Smooth muscle cell (in vitro differentiated cells): ENCODE measurements around the gene RPS27. TPM values are rescaled to one million over a fixed set of nuclear protein-coding genes. Genes with fewer than 3 reads are reported as not detected.
A peak's percentile ranks its signal among the peaks of the same experiment; 100 is the strongest.

Source experiments
- DNase-seq: peaks from one replicate; lab custom pipeline; 2025; ENCODE audit not compliant: unreplicated experiment; lab: John Stamatoyannopoulos, UW
- H2AFZ ChIP-seq: fragments of 200-600 bp; sonication (generic); 2 replicates; pipeline ENCODE4 v1.6.0; 2016; ENCODE audit warnings: antibody characterized with exemption, low read depth, mild to moderate bottlenecking
- H3F3A ChIP-seq: fragments of 200-600 bp; sonication (generic); 2 replicates; pipeline ENCODE4 v1.6.0; 2017; ENCODE audit warnings: antibody characterized with exemption, low read depth
- H3K27ac ChIP-seq: fragments of 200-600 bp; sonication (generic); 2 replicates; pipeline ENCODE4 v1.5.1; 2016; ENCODE audit warnings: low read depth, mild to moderate bottlenecking
- H3K27me3 ChIP-seq: fragments of 200-600 bp; sonication (generic); 2 replicates; pipeline ENCODE4 v1.6.1; 2016; ENCODE audit warnings: low read depth, mild to moderate bottlenecking
- H3K36me3 ChIP-seq: fragments of 200-600 bp; sonication (generic); 2 replicates; pipeline ENCODE4 v1.5.1; 2016; ENCODE audit warnings: low read depth
- H3K4me1 ChIP-seq: fragments of 200-600 bp; sonication (generic); 2 replicates; pipeline ENCODE4 v1.5.1; 2016; ENCODE audit warnings: low read depth
- H3K4me2 ChIP-seq: fragments of 200-600 bp; sonication (generic); 2 replicates; pipeline ENCODE4 v1.6.0; 2016; ENCODE audit warnings: mild to moderate bottlenecking
- H3K4me3 ChIP-seq: fragments of 200-600 bp; sonication (generic); 2 replicates; pipeline ENCODE4 v1.5.1; 2016; ENCODE audit warnings: mild to moderate bottlenecking
- H3K79me2 ChIP-seq: fragments of 200-600 bp; sonication (generic); 2 replicates; pipeline ENCODE4 v1.6.0; 2016; ENCODE audit warnings: low read depth, mild to moderate bottlenecking
- H3K9ac ChIP-seq: fragments of 200-600 bp; sonication (generic); 2 replicates; pipeline ENCODE4 v1.6.0; 2016; ENCODE audit warnings: low read depth
- H3K9me3 ChIP-seq: fragments of 200-600 bp; sonication (generic); replicated peaks from 2 replicates; pipeline ENCODE4 v1.5.1; 2016; ENCODE audit warnings: low read depth
- H4K20me1 ChIP-seq: fragments of 200-600 bp; sonication (generic); 2 replicates; pipeline ENCODE4 v1.6.0; 2016; ENCODE audit warnings: low read depth
- WGBS: methylation state at CpG from one replicate; pipeline ENCODE4 v1.1.7; 2016; ENCODE audit warnings: low lambda C conversion rate; 5-methylcytosine and 5-hydroxymethylcytosine counted together
- polyA plus RNA-seq: library from polyadenylated mRNA; unstranded; fragments of >200 nt; fragmentation: Nextera tagmentation; extraction: Ambion mirVana; gene quantifications from 2 replicates; pipeline ENCODE4 v1.2.1, GENCODE V29; 2016
- total RNA-seq: library from RNA; depleted of rRNA; stranded (reverse); fragments of >200 nt; gene quantifications from 2 replicates; pipeline ENCODE4 v1.2.3, GENCODE V29; 2014
- TF ChIP-seq, protein P1 (sequence below): fragments of 200-600 bp; sonication (generic); IDR thresholded peaks from 2 replicates; pipeline ENCODE4 v1.5.1; 2017; ENCODE audit warnings: borderline replicate concordance, mild to moderate bottlenecking, antibody characterized with exemption; ENCODE audit not compliant: insufficient read depth, poor library complexity, severe bottlenecking

RPS27 gene
- total and polyA plus RNA-seq, 2 experiments from 2014 or later: 1,522 to 3,702 TPM

DNA sequence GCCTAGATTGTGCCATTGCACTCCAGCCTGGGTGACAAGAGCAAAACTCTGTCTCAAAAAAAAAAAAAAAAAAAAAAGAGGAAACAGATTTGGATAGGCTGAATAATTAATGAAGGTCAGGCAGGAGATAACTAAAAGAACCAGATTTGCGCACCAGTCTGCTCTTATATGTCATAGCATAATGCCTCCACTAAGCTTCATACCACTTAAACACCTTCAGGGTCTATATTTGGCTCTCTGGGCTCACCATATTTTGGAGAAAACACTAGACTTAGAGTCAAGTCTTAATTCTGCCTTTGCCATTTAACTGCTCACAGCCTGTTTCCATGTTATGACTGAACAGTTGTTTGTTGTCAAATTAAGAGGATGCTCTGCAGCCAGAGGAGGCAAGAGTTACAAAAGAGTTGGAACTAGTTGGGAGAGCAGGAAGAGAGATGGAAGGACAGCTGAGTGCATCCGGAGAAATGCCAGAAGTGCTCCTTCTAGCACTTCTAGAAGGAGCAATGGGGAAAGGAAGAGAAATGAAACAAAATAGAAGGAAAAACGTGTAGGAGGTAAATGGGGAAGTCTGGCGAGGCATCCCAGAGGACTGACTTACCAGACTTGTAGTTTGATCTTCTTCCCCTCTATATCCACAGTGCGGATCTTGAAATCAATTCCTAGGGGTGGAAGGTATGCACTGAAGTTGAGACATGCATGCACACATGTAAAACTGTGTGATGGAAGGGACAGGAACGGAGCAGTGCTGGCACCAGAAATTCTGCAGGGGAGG lies 6.3 kb upstream of the RPS27 start:
- peak overlapping the region; percentile 75 for H3K27ac ChIP-seq
- no peaks in the 10 kb centered on the region for H3K36me3 ChIP-seq
- peaks cover 14% of the 10 kb centered on the region for H3K4me1 ChIP-seq
- peak overlapping the region; percentile 61 for H3K4me3 ChIP-seq
- no peaks in the 10 kb centered on the region for H3K9me3 ChIP-seq
- H3K79me2 ChIP-seq: peaks cover 13% of the 10 kb centered on the region
- no peak overlapping the region for H2AFZ ChIP-seq
- H3K9ac ChIP-seq: no peak overlapping the region
- TF ChIP-seq, protein P1, sequence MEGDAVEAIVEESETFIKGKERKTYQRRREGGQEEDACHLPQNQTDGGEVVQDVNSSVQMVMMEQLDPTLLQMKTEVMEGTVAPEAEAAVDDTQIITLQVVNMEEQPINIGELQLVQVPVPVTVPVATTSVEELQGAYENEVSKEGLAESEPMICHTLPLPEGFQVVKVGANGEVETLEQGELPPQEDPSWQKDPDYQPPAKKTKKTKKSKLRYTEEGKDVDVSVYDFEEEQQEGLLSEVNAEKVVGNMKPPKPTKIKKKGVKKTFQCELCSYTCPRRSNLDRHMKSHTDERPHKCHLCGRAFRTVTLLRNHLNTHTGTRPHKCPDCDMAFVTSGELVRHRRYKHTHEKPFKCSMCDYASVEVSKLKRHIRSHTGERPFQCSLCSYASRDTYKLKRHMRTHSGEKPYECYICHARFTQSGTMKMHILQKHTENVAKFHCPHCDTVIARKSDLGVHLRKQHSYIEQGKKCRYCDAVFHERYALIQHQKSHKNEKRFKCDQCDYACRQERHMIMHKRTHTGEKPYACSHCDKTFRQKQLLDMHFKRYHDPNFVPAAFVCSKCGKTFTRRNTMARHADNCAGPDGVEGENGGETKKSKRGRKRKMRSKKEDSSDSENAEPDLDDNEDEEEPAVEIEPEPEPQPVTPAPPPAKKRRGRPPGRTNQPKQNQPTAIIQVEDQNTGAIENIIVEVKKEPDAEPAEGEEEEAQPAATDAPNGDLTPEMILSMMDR: no peak
- peaks cover 4% of the 10 kb centered on the region for H4K20me1 ChIP-seq
- peak overlapping the region; percentile 87 for H3K4me2 ChIP-seq
- peaks cover 1% of the 10 kb centered on the region for H3F3A ChIP-seq
- no peaks in the 10 kb centered on the region for H3K27me3 ChIP-seq
- no peak for DNase-seq
- WGBS: 77% methylated on average over 6 of the region's 6 CpGs

DNA sequence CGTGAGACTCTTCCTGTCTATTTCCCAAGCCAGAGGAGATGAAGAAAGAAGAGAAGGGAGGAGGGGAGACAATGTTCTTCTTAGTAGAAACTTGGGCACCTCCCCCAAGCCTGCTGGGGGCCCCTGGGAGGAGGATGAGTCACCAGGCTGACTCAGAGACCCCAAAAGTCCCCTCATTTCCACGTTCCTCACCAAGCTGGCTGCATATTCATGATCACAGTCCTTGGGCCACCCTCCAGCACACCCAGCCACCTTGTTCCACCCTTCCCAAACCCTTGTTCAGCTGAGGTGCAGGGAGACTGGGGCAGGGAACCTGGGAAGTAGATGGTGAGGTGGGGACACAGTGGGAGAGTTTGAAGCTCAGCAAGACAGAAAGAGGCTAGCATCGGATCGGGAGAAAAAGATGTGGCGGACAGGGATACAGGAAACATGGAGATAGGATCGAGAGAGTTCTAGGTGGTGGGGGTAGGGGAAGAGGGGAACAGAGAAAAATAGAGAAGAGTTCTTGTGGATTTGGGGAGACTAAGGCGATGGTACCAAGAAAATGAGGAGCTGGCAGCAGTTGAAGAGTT lies 5.1 kb upstream of the RPS27 start:
- Histone ChIP-seq H4K20me1 (peaks cover 4% of the 10 kb centered on the region), H3K9ac (peak overlapping the region; percentile 66), H3F3A (no peaks in the 10 kb centered on the region), H3K4me2 (peak overlapping the region; percentile 87), H3K4me1 (peaks cover 14% of the 10 kb centered on the region), H3K9me3 (no peaks in the 10 kb centered on the region), H3K27me3 (no peaks in the 10 kb centered on the region), H2AFZ (peak overlapping the region; percentile 54), H3K79me2 (peaks cover 13% of the 10 kb centered on the region), H3K27ac (peak overlapping the region; percentile 75), H3K36me3 (no peaks in the 10 kb centered on the region), H3K4me3 (peak overlapping the region; percentile 61)
- WGBS: 3% methylated on average over 7 of the region's 7 CpGs
- TF ChIP-seq, protein P1: no peak
- peak; percentile 36 for DNase-seq

GRCh38 chr1:153985941-153986761 lies 4.4 kb upstream of the RPS27 start, which contains the start of gene RAB13:
TSS of gene RAB13 (minus strand) at chr1:153986339. CDS start at chr1:153986236, 103 bp downstream.
- Histone ChIP-seq H3K4me2 (peak within 1 kb of the TSS; percentile 87), H2AFZ (peak within 1 kb of the TSS; percentile 87), H4K20me1 (peaks cover 6% of the 10 kb centered on the region), H3K27ac (peak within 1 kb of the TSS; percentile 75), H3K9ac (peak within 1 kb of the TSS; percentile 68), H3F3A (no peaks in the 10 kb centered on the region), H3K4me3 (peak within 1 kb of the TSS; percentile 61), H3K9me3 (no peaks in the 10 kb centered on the region), H3K4me1 (peaks cover 14% of the 10 kb centered on the region), H3K27me3 (no peaks in the 10 kb centered on the region), H3K79me2 (peaks cover 19% of the 10 kb centered on the region), H3K36me3 (no peaks in the 10 kb centered on the region)
- DNase-seq: peak; percentile 69
- TF ChIP-seq, protein P1: no peak
- 1% methylated on average over 26 of the region's 32 CpGs for whole genome bisulfite sequencing
